Hematopoietic multipotent progenitor cell treated with erythropoietin and hydrocortisone succinate and interleukin-3 and kit ligand, for 6 days (in vitro differentiated cells): ENCODE results near the gene PALLD.

ENCODE experiments used
- DNase-seq: peaks from one replicate; pipeline ENCODE4 v3.0.0-alpha.2; 2015

Gene PALLD

DNA sequence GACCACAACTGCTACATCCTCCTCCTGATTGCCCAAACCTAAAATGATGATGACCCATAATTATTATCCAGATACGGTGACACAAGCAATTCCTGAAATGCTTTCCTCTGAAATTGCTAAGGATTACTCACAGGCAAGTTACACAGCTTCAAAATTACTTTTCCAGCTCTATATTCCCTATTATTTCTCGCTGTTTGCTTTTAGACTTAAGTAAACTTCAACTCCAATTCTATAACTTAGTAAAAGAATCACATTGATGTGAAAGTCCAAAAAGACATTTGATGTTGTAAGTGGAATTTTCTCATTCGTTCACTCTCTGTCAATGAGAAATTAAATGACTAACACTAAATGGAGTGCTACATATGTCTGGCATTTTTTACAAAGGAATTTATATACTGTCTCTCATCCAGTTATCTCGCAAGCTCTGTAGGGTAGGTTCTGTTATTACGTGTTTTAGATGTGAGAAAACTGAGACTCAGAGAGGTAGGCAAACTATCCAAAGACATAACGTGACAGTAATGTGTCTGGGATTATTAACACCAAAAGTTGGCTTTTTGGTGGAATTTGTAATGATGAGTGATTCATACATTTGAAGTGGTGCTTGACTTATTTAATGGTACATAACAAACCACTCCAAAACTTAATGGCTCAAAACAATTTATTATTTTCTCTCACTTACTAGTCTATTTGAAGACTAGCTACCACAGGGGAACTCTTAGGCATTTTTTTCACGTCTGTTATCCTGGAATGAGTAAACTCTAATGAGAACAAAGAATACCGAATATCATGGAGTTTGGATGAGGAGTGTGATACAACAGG is 31.5 kb downstream of the PALLD start:
- DNase-seq: no peak

DNA sequence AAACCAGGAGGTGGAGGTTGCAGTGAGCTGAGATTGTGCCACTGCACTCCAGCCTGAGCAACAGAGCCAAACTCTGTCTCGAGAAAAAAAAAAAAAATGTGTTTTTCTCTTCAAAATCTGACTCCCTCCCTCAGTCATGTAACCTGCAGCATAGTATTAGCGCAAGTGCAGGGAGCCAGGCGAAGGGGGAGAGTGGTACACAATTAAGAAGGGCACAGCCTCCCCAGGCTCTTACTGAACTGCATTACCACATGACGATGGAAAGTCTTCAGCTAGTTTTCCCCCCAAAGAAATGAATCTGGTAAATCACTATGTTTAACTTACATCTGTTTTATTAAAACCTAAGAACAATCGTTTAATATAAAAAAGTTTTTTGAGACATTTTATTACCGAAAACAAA is 32.4 kb downstream of the PALLD start:
- DNase-seq: no peak

DNA sequence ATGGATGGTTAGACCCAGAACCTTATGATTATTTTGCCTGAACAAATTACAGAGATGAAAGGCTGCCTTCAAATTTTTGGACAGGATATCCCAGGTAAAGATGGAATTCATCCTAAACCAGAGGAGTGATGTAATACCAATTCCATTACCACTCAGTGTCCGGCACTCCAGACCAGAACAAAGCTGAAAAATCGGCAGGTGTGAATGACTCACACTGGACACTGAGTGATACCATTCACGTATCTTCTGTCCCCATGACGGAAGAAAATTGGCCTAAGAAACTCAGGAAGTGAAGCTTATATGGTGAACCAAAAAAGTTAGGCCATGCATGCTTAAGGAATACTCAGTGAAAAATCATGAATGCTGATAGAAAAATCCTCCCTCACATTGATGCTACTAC is 34.5 kb downstream of the PALLD start:
- DNase-seq: no peak

DNA sequence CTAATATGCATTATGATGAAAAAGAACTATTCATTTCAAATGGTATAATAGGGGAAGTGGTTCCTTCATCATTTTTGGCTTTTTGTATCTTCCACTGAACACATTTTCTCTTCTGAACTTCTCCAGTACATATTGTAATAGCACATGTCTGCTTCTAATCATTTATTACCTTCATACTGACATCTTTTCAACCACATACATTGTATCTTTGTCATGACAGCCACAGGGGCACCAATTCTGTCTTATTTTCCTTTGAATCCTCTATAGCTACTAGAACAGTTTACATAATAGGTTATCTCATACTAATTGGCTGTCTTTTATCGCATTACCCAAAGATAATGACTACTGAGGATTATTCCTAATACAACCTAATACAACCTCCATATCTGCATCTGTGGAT is 37.7 kb downstream of the PALLD start:
- no peak for DNase-seq

DNA sequence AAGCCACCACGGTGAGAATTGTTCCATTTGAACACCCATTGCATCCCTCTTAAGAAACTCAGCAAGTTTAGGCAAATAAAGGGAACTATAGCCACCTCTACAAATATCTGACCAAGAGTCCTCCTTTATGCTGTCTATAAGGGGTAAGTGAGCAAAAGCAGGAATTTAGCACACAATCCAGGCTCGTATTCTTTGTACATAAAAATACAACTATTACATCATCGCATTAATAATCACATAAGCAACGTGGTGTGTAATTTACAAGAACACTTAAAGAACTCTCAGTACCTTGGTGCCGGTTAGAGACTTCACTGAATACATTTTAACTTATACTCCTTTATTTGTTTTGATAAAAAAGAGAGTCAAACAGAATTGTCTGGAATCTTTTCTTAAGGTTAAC is 38.8 kb downstream of the PALLD start:
- no peak for DNase-seq

DNA sequence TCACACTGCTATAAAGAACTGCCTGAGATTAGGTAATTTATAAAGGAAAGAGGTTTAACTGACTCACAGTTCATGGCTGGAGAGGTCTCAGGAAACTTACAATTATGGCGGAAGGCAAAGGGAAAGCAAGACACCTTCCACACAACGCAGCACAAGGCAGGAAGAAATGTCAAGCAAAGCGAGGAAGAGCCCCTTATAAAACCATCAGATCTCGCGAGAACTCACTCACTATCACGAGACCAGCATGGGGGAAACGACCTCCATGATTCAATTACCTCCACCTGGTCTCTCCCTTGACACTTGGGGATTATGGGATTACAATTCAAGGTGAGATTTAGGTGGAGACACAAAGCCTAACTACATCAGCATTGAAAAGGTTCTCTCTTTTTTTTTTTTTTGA is 39.6 kb downstream of the PALLD start:
- no peak for DNase-seq

DNA sequence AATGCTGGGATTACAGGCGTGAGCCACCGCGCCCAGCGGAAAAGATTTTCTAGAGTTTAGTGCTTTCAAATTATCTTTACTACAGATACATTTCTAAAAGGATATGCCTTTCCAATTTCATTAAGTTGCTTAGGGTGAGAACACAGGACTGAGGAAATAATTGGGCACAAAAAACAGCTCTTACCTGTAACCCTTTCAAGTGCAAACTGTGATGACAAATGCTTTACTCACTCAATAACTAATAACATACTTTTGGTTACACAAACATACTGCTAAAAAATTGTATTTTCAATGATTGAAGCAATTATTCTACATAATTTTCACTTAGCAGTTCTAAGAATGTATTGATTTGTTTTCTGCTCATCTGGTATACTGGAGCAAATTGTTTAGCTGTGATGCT is 40.2 kb downstream of the PALLD start:
- no peak for DNase-seq

DNA sequence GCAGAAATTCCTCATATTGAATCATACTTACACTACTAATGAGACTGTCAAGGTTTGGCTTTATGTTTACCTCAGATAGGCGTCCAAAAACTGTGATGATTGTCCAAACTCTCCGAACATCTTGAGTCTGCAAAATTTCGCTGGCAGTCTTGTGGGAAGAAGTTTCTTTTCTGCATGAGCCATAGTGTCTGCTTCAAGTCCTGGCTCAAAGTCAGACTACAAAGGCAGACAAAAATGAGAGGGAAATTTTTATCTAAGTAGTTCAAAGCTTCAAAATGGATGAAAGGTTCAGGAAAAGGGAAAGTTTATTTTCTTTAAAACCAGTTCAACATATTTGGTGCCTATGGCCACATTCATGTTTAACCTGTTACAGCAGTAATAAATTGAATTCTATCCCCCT is 40.7 kb downstream of the PALLD start:
- no peak for DNase-seq

DNA sequence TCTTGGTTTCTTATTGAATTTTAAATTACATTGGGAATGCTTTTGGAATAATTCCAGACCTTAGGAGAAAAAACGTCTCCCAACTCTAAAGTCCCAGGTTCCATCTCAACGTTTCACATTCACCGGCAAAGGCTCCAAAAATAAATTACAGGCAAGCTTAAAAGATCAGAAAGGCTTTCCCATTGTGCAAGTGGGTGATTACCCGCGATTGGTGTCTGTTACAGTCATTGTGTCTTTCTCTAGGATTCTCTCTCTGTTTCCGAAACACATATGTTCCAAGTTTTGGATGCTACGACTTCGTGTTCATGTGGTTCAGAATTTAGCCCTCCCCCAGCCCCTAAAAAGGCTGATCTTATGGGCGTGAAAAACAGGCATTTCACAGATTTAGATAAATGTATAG is 41.8 kb downstream of the PALLD start:
- no peak for DNase-seq

DNA sequence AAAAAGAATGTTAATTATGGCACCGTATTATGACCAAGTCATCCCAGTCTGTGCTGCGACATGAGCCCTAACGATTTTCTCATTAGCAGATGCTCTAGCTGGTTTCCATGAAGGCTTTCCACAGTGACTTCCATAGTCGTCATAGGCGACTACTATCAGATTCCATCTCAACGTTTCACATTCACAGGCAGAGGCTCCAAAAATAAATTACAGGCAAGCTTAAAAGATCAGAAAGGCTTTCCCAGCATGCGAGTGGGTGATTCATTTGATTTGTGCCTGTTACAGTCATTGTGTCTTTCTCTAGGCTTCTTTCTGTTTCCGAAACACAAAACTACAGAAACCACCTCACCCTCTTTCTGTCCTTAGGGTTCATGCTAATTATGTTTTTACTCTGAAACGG is 43.2 kb downstream of the PALLD start:
- no peak for DNase-seq

DNA sequence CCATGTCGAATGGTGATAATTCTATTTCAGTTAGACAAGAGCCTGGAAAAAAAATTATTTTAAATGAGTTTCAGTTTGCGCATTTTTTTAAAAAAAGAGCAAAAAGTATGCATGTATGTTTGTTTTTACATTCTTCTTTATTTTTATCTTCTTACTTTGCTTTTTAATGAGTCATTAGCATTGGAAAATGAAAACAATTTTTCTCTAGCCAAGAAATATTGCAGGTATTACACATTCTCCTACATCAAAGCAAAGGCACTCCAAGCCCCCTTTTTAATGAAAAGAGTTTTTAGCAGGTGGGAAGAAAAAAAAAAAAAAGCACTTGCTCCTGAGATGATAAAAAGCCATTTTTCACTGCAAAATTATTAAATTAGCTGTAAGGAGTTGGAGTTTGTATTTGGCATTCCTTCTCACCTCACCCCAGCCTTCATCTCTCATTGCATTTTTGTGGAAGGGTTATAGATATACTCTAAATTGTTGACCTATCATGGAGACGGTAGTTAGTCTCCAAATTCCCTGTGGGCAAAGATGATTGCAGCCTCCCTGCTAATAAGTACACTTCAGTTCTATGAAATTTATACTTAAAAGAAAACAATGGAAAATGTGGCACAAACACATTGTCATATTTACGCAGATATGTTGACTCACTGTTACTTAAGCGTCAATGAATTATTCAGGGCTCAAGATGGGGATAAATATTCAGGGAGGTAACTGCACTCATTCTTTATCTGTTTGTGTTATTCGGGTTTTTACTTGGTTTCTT is 43.8 kb downstream of the PALLD start:
- DNase-seq: no peak

DNA sequence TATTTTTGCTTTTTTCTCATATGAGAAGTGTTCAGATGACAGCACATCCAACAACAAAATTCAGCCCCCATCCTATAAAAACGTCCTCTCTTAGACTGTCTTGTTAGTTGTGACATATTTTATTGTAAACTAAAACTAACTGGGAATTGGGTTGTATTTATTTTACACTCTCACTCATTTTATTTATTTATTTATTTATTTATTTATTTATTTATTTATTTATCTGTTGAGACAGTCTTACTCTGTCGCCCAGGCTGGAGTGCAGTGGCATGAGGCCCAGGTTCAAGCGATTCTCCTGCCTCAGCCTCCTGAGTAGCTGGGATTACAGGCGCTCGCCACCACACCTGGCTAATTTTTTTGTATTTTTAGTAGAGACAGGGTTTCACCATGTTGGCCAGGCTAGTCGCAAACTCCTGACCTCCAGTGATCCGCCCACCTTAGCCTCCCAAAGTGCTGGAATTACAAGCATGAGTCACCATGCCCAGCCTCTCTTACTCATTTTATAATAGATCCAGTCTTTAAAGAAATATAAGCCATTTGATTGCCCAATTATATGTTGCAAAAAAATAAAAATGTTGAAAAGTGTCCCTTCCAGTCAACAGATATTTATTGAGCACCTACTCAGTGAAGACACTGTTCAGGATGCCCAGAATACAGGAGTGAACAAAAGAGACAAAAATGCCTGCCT is 44.6 kb downstream of the PALLD start:
- DNase-seq: no peak

DNA sequence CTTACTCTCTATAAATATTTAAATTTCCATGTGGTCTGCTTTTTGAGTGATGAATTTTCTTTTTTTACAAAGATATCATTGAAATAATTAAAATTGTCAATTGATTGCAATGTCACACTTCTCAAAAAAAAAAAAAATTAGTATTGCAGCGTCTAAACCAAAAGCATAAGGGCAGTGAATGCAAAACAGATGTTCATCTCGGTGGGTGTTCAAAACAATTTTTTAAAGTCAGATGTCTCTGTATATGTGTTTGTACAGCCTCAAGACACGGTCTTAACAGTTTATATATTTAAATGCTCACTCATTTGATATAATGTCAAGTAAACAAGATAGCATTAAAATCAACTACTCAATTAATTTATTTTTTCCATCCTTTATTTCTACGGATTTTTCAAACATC is 52.3 kb downstream of the PALLD start:
- no peak for DNase-seq

DNA sequence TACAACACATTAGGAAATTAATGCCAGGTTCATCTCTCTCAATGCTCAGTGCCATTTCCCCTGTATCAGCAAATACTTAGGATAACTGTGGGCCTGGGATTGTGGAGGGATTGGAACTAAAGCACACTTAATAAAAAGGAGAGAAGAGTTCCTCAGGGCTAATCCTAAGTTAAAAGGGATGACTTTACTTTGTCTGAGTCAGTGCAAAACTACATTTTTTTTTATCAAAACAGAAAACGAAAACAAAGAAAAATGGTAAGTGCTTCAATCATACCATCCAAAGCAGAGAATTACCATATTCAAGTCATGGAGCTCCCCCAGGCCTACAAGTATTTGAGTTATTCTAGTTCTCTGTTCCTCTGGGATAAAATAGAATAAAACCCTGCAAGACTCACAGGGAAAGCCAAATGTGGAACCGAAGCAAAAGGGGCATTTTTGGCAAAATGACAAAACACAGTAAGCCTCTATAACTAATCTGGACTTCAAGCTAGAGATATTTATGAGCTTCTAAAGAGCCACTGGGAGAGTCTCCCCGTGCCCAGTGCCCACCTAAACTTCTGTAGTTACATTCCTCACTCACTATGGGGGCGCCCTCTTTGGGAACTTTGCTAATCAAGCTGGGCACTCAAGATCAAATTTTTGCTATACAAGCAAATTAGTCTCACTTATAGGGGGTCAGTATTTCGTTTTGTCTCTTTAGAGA is 53.4 kb downstream of the PALLD start:
- peak; percentile 3 for DNase-seq

DNA sequence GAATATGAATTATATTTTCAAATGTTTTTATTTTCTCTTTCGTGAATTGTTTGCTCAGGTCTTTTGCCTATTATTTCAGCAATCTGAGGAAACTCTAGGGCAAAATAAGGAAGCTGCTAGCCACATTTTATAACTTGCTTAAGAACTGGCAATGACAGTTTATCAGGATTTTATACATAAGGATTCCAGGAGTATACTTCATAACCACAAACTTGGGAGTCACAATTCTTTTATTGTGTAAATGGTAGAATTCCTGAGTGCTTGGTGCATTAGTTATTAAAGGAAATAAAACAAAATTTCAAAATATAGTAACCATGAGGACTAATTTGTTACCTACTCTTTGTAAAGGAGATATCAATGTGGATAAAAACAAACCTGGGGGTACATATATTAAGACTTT is 54.4 kb downstream of the PALLD start:
- no peak for DNase-seq

DNA sequence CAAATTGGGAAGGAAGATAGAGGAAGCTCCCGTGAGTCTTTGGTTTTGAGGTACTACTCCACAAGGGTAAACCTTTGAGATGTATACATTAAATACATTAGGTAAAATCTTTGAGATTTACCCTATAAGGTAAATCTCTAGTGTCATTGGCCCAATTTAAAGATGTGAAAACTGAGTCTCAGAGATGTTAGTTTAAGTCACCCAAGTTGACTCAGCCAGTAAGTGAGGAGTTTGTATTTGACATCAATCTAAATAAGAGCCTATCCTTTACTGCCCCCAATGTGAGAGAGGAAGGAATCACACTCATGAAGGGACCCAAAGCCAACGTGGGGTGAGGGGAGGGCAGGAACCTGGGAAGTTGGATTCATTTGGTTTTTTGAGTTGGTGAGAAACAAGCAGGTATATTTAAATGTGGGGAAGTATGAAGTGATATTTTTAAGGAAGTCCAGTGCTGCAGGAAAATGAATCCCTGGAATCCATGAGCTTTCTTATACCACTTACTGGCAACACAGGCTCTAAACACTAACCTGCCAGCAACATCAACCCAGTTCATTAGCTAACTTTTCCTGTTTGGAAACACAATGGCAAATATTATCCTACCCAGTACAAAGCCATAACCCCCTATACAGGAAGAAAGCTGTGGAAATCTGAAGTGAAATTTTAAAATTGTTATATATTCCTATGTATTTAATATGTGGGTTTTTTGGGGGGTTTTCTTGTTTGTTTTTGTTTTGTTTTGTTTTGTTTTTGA is 55.3 kb downstream of the PALLD start:
- DNase-seq: peak; percentile 45

DNA sequence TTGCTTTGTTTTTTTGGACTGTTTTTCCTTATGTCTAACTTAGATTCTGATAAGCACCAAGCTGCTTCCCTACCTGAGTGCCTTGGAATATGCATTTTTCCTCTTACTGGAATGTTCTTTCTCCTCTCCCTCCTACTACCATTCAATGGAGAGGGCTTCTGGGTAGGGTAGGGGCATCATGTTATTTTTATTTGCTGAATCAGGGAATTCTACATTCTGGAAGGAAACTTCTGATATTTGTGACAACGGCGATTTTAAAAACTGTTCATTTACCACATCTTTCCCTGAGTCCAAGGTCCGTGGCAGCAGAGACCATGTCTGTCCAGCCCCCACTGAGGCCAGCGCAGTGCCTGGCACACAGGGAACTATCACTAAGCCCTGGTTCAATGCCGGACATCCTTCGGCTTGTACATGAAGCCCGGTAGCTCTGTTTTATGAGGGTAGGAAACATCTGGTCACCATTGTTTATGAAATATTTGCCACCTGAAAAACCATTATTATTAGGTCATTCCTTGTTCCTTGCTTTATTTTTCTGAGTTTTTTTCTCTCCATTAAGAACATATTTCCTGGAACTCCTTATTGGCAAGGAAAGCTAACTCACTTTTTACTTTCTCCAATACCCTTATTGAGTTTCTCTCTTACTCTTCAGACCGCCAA is 57.0 kb downstream of the PALLD start:
- no peak for DNase-seq

DNA sequence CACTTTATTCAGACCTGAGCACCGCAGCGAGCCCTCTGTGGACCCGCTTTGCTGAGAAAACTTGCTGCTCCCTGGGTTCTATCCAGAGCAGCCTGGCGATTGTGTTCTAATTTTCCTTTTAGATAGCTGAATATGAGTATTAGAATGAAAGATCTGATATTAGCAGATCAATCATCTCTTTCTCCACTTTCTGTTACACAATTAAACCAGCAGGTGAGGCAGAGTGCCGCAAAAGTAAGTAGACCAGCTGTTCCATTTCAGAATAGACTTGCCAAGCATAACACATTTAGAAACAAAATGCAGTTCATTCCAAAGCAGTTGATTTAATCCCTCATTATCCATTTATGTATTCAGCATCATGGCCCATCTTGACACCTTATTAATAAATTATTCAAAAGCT is 58.6 kb downstream of the PALLD start:
- no peak for DNase-seq

DNA sequence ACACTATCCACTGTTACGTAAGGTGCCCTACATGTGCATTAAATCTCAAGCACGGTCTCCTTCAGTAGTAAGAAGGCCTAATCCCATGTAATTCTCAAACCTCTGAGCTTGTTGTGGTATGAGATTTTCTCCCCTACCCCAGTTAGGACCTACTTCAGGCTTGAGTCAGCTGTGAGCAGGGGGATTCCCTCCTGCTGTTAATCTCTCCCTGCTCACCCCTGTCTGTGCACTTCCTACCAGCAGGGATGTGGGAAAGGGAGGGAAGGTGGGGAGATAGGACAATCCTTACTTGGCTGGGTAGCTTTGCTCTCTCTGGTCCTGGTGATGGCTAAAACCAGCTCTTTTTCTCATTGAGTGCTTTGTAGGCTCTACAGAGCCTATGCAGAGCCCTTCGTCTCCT is 60.8 kb downstream of the PALLD start:
- no peak for DNase-seq

DNA sequence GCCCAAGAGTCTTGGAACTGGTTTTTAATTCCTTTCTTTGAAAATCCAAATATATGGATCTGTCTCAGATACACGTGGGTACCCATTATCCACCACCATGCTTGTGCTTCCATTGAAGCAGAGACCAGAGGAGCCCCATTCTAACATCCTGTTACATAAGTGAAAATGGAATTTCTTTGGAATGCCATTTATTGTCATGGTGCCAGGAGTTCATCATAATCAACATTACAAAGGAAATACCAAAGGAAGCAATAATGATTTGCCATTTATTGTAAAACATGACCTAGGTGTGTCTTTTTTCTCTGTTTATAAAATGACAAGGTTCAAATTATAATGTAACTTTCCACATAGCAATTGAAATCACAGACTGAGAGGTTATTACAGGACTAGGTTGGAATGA is 61.7 kb downstream of the PALLD start:
- no peak for DNase-seq

DNA sequence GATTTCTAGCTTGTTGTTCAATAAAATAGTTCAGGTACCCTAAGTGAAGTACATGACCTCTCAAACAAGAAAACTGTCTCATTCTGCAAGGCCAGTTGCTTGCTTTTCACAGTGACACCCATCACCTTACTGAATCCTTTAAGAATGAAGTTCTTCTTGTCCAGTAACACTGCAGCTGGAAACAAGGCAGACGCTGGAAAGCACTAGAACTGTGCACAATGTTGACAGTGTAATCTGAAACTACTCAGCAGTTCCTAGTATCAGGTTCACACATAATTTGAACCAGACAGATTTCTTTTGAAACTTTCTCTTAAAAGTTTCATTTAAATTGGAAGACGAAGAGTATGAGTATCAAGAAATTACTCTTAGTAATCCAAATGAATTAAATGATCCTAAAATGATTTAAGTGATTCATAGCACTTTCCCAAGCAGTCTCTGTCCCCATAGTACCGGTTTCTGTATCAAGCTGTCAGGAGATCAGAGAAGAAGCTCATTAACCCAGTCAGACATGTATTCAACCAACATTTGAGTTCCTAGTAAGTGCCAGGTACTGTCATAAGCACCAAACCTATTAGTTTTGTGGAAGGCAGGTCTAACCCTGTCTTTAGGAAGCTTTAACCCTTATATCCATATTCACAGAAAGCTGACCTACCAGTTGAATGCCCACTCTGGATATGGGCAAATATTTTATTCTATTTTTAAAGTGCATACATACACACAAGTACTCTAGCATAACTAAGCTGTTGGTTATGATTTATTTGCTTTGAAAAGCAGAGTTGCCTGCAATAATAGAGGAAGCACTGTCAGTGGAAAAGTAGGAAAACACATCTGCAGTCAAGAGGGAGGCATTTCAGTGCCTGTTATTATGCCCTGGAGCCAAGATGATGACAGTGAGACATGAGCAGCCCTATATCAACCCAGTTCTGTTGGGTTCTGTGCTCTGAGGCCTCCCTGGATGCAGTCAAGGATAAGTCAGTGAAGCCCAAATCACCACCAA is 63.6 kb downstream of the PALLD start:
- no peak for DNase-seq
